Coronary artery (tissue), 2 donors: ENCODE results near the gene BEX2.

Experiments used
- DNase-seq: peaks from one replicate; pipeline ENCODE4 v3.0.0-alpha.2; 2017; ENCODE audit warnings: low spot score
- H3K27ac ChIP-seq, 2 donors: fragments of 200-600 bp; sonication (generic); one replicate each; pipeline ENCODE4 v1.5.1; 2016 to 2019
- H3K4me3 ChIP-seq: fragments of 200-600 bp; sonication (generic); 2 replicates; pipeline ENCODE4 v1.5.1; 2016; ENCODE audit warnings: mild to moderate bottlenecking, moderate library complexity
- TF ChIP-seq, protein P1 (sequence below): fragments of 200-600 bp; sonication (generic); IDR thresholded peaks from one replicate; pipeline ENCODE4 v1.5.1; 2019; ENCODE audit warnings: antibody characterized with exemption

The BEX2 gene

DNA sequence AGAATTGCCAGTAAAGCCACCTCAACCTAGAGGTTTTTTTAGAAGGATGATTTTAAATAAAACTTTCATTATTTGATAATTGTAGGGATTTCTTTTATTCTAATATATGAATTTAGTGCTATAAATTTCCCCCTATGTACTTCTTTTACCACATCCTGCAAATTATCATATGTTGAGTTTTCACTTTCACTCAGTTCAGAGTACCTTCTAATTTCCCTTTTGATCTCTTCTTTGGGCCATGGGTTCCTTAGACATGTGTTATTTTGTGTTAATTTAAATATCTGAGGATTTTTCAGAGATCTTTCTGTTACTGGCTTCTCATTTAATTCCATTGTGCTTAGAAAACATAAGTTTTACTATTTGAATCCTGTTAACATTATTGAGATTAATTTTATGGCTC is 6.1 kb downstream of the BEX2 start:
- no peak overlapping the region for H3K27ac ChIP-seq
- DNase-seq: no peak
- H3K4me3 ChIP-seq: no peak overlapping the region
- TF ChIP-seq, protein P1, sequence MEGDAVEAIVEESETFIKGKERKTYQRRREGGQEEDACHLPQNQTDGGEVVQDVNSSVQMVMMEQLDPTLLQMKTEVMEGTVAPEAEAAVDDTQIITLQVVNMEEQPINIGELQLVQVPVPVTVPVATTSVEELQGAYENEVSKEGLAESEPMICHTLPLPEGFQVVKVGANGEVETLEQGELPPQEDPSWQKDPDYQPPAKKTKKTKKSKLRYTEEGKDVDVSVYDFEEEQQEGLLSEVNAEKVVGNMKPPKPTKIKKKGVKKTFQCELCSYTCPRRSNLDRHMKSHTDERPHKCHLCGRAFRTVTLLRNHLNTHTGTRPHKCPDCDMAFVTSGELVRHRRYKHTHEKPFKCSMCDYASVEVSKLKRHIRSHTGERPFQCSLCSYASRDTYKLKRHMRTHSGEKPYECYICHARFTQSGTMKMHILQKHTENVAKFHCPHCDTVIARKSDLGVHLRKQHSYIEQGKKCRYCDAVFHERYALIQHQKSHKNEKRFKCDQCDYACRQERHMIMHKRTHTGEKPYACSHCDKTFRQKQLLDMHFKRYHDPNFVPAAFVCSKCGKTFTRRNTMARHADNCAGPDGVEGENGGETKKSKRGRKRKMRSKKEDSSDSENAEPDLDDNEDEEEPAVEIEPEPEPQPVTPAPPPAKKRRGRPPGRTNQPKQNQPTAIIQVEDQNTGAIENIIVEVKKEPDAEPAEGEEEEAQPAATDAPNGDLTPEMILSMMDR: no peak

DNA sequence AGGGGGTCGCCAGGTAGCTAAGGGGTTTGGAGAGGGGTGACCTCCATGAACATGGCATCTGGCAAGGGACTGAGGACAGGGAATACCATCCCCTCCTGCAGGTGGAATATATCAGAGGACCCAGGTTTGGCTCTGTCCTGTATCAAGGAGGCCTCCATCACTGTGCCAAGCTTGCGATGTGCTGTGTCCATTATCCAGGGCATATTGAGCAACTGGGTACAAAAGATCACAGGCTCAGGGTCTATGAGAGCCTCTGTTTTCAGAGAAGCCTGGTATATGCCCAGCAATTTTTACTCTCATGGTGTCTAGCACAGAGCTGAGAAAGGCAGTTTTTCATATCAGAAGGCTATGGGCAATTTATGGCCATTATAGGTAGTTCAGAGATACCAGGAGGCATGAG is 17.7 kb downstream of the BEX2 start:
- H3K4me3 ChIP-seq: no peak overlapping the region
- TF ChIP-seq, protein P1: no peak
- DNase-seq: no peak
- H3K27ac ChIP-seq: no peak overlapping the region

DNA sequence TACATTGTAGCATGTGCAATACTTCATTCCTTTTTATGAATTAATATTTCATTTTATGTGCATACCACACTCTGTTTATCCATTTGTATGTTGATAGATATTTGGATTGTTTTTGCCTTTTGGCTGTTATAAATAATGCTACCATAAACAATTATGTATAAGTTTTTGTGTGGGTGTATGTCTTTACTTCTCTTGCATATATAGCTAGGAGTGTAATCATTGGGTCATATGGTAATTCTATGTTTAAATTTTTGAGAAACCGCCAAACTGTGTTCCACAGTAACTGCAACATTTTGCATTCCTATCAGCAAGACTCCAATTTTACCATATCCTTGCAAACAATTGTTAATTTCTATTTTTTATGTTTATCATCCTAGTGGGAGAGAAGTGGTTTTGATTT is 31.2 kb downstream of the BEX2 start:
- TF ChIP-seq, protein P1: no peak
- DNase-seq: no peak
- no peak overlapping the region for H3K4me3 ChIP-seq
- H3K27ac ChIP-seq: no peak overlapping the region

DNA sequence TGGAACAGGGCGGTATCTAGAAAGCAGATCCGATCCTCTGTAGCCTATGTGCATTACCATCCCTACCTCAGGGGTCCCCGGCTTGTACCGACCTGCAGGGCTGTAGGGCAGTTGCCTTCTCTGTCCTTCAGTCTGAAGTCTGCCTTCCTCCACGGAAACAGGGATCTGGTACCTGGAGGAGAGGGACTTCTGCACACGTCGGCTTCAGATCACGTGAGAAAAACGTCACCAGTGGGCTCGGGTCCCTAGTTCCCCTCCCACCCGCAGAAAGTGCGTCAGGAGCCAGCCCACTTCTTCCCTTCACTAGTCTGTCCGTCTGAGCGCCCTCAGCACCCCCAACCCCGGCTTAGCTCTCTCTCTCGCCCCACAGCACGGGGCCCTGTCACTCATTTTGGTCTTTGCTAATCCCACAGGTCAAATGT is 34.2 kb downstream of the BEX2 start, which contains the start of gene TCEAL5:
Gene TCEAL5, minus strand, starts transcription at position 170 of the 422 bp plus-strand sequence. CDS start 2,187 bp downstream, outside the sequence.
- peak within 1 kb of the TSS; percentile 53 for H3K4me3 ChIP-seq
- no peak within 1 kb of the TSS for H3K27ac ChIP-seq
- TF ChIP-seq, protein P1: no peak
- DNase-seq: no peak

DNA sequence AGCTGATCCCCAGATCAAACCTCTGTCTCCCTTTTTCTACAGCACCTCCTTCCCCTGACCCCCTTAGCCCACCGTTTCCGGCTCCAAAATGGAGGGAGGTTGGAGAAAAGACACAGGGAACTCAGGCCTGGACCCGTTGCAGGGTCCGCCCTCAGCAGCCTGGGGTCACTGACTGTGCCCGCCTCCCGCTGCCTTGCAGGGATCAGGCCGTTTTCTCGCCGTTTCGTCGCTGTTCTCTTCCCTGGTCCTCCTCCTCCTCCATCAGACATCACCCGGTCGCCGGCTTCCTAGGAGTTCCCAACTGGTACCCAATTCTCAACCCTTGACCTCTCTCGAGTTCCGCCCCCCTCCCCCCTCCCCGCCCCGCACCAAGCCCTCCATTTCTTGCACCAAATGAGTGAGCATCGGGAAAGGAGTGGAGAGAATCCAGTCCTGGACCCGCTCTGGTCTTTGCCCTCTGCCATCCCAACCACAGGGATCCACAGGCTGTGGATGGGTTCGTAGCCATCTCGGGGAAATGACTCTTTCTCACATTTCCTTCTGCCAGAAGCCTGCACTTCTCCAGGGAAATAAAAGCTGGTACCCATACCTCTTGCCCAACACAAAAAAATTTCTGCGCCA is 34.7 kb downstream of the BEX2 start:
- no peak for DNase-seq
- H3K27ac ChIP-seq: no peak overlapping the region
- TF ChIP-seq, protein P1: no peak
- H3K4me3 ChIP-seq: peak overlapping the region; percentile 53

DNA sequence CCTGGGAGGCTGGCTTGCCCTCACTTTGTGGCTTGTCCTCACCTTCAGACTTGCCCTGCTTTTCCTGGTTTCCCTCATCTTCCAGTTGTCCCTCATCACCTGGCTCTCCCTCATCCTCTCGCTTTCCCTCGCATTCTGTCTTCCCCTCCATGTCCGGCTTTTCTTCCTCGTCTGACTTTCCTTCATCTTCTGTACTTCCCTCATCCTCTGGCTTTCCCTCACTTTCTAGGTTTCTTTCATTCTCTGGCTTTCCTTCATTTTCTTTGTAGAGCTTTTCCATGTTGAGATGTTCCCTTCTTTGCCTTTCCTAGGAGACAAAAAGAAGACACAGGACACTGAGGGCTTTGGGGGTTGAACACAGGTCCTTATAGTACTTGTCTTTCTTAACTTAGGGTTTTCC is 36.5 kb downstream of the BEX2 start:
- DNase-seq: no peak
- TF ChIP-seq, protein P1: no peak
- H3K27ac ChIP-seq: no peak overlapping the region
- H3K4me3 ChIP-seq: no peak overlapping the region
